ENCODE results near the gene LRRC10B. TPM values are rescaled to one million over a fixed set of nuclear protein-coding genes. Genes with fewer than 3 reads are reported as not detected.

The LRRC10B gene
- total RNA-seq, 1 donor from 2014 or later, result not detected

- Histone ChIP-seq H3K4me1 (peaks cover 4% of the 10 kb centered on the region), H2AFZ (replicated peaks) (no peak overlapping the region), H3K4me3 (no peak overlapping the region), H3K4me2 (no peak overlapping the region), H3K9ac (no peak overlapping the region), H3K27me3 (no peaks in the 10 kb centered on the region), H3K79me2 (ENCODE audit: low read depth) (no peaks in the 10 kb centered on the region), H3K27ac (no peak overlapping the region), H4K20me1 (ENCODE audit: low read depth) (no peaks in the 10 kb centered on the region), H3F3A (ENCODE audit: low read depth) (no peaks in the 10 kb centered on the region), H3K36me3 (no peaks in the 10 kb centered on the region), H3K9me3 (ENCODE audit: low read depth) (no peaks in the 10 kb centered on the region)
- Mint-ChIP-seq H3K27me3 (ENCODE audit: insufficient read depth, low read depth) (peaks cover 3% of the 10 kb centered on the region), H3K9me3 (no peaks in the 10 kb centered on the region), H3K27ac (no peak overlapping the region), H3K4me3 (no peak overlapping the region), H3K36me3 (no peaks in the 10 kb centered on the region), H3K4me1 (peaks cover 19% of the 10 kb centered on the region)
- no peak for DNase-seq (ENCODE audit: low spot score)
- TF ChIP-seq EZH2 (IDR thresholded peaks at IDR 0.05) (no peak), EZH2phosphoT487 (IDR thresholded peaks at IDR 0.05) (no peak)
- TF ChIP-seq, protein P1, sequence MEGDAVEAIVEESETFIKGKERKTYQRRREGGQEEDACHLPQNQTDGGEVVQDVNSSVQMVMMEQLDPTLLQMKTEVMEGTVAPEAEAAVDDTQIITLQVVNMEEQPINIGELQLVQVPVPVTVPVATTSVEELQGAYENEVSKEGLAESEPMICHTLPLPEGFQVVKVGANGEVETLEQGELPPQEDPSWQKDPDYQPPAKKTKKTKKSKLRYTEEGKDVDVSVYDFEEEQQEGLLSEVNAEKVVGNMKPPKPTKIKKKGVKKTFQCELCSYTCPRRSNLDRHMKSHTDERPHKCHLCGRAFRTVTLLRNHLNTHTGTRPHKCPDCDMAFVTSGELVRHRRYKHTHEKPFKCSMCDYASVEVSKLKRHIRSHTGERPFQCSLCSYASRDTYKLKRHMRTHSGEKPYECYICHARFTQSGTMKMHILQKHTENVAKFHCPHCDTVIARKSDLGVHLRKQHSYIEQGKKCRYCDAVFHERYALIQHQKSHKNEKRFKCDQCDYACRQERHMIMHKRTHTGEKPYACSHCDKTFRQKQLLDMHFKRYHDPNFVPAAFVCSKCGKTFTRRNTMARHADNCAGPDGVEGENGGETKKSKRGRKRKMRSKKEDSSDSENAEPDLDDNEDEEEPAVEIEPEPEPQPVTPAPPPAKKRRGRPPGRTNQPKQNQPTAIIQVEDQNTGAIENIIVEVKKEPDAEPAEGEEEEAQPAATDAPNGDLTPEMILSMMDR (IDR thresholded peaks at IDR 0.05), result no peak
These were observed 24.5 kb downstream of the LRRC10B start for GRCh38 chr11:61533039-61533375.

DNA sequence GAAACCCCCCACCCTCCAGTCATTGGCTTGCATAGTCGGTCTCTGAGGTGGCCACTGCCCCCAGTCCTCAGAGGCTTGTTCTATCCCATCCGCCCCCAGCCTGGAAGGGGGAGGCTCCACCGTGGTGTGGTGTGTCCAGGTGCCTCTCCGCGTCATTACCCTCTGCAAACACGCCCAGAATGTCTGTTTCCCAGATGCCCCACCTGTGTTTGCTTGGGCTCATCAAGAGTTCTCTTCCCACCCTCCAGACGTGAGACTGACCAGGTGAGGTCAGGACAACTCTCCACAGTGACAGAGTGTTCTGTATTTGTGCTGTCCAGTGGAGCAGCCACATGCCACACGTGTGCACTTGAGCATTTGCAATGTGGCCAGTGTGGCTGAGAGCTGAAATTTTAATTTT is 24.9 kb downstream of the LRRC10B start:
- Histone ChIP-seq H3K27me3 (no peaks in the 10 kb centered on the region), H3K27ac (no peak overlapping the region), H3K9me3 (ENCODE audit: low read depth) (no peaks in the 10 kb centered on the region), H3K36me3 (no peaks in the 10 kb centered on the region), H2AFZ (replicated peaks) (no peak overlapping the region), H3F3A (ENCODE audit: low read depth) (no peaks in the 10 kb centered on the region), H3K79me2 (ENCODE audit: low read depth) (no peaks in the 10 kb centered on the region), H3K4me3 (no peak overlapping the region), H3K4me1 (peaks cover 4% of the 10 kb centered on the region), H3K4me2 (no peak overlapping the region), H3K9ac (no peak overlapping the region), H4K20me1 (ENCODE audit: low read depth) (no peaks in the 10 kb centered on the region)
- peak overlapping the region; percentile 57 for H3K27ac Mint-ChIP-seq
- no peaks in the 10 kb centered on the region for H3K9me3 Mint-ChIP-seq
- no peaks in the 10 kb centered on the region for H3K36me3 Mint-ChIP-seq
- DNase-seq (ENCODE audit: low spot score), result no peak
- no peak overlapping the region for H3K4me3 Mint-ChIP-seq
- TF ChIP-seq EZH2 (IDR thresholded peaks at IDR 0.05) (no peak), EZH2phosphoT487 (IDR thresholded peaks at IDR 0.05) (no peak)
- TF ChIP-seq, protein P1 (IDR thresholded peaks at IDR 0.05), result no peak
- peaks cover 3% of the 10 kb centered on the region for H3K27me3 Mint-ChIP-seq (ENCODE audit: insufficient read depth, low read depth)
- H3K4me1 Mint-ChIP-seq, result peaks cover 20% of the 10 kb centered on the region

- Histone ChIP-seq H3K27me3 (no peaks in the 10 kb centered on the region), H3K36me3 (no peaks in the 10 kb centered on the region), H3K79me2 (ENCODE audit: low read depth) (no peaks in the 10 kb centered on the region), H2AFZ (replicated peaks) (no peak overlapping the region), H3K4me2 (no peak overlapping the region), H3F3A (ENCODE audit: low read depth) (no peaks in the 10 kb centered on the region), H3K4me3 (no peak overlapping the region), H3K9ac (no peak overlapping the region), H3K9me3 (ENCODE audit: low read depth) (no peaks in the 10 kb centered on the region), H3K27ac (no peak overlapping the region), H4K20me1 (ENCODE audit: low read depth) (no peaks in the 10 kb centered on the region), H3K4me1 (peaks cover 4% of the 10 kb centered on the region)
- peaks cover 18% of the 10 kb centered on the region for H3K4me1 Mint-ChIP-seq
- peaks cover 2% of the 10 kb centered on the region for H3K27me3 Mint-ChIP-seq (ENCODE audit: insufficient read depth, low read depth)
- peak overlapping the region; percentile 59 for H3K4me3 Mint-ChIP-seq
- H3K36me3 Mint-ChIP-seq, result no peaks in the 10 kb centered on the region
- no peak for DNase-seq (ENCODE audit: low spot score)
- no peak overlapping the region for H3K27ac Mint-ChIP-seq
- TF ChIP-seq EZH2 (IDR thresholded peaks at IDR 0.05) (no peak), EZH2phosphoT487 (IDR thresholded peaks at IDR 0.05) (no peak)
- TF ChIP-seq, protein P1 (IDR thresholded peaks at IDR 0.05), result no peak
- no peaks in the 10 kb centered on the region for H3K9me3 Mint-ChIP-seq
These were observed 25.7 kb downstream of the LRRC10B start for GRCh38 chr11:61534025-61534932.
